DOHH2 (cell line): ENCODE results near the gene CDNF.

Experiments used
- CTCF ChIP-seq: fragments of 200-600 bp; sonication (generic); IDR thresholded peaks from one replicate; pipeline ENCODE4 v1.5.1; 2014; ENCODE audit warnings: antibody characterized with exemption, mild to moderate bottlenecking, low read depth, low read length; ENCODE audit not compliant: poor library complexity, severe bottlenecking
- EZH2phosphoT487 ChIP-seq: fragments of 200-600 bp; sonication (generic); IDR thresholded peaks from 2 replicates; pipeline ENCODE4 v1.6.1; 2017; ENCODE audit warnings: borderline replicate concordance, mild to moderate bottlenecking, antibody characterized with exemption, low read length, moderate library complexity, mixed read lengths

GRCh38 chr10:14779001-14779651 is 58.7 kb downstream of the CDNF start:
- TF ChIP-seq CTCF (no peak), EZH2phosphoT487 (no peak)
